ENCODE results near the gene SLC5A3. TPM values are rescaled to one million over a fixed set of nuclear protein-coding genes. Genes with fewer than 3 reads are reported as not detected.

SLC5A3 gene
- total RNA-seq, 1 donor: 38.4 TPM

DNA sequence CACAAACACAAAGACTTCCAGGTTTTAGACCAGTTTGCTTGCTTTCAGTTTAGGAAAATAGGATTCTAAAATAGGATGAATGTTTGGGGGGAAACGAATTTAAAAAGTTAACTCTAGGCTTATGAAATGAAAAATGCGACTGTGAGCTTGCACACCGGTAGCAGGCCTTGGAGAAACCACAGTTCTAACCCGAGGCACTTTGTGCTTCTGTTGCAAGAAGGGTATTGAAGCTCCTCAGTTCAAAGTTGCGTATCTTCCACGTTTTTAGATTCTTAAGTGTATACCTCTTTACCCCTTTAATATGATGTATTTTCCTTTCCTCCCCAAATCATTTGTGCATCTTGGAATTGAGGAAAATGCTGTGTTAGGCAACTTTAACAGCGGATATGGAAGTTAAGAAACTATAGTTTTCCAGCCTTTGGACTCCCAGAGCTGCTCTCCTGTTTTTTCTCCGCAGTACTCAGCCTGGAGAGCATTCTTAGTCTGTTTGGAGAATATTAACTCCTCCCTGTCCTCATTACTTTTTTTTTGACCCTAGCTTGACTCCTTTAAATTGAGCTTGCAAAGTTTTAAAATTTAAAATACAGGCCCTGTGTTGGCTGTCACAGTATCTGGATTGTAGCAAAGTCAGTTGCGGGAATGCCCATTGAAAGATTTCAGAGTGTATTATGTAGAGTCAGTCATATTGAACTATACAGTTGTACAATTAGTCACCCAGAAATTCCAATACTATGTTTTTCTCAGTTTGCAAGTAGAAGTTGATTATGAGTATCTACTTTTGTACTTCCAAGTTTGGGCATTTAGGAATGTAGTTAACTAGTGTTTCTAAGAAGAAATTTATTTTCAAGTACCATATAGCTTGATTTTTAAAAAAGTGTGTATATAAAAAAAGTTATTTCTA lies 2.6 kb downstream of the SLC5A3 start:
- Histone ChIP-seq H3K4me1 (ENCODE audit: insufficient read depth, low read length) (peaks cover 48% of the 10 kb centered on the region), H3K9me3 (ENCODE audit: low read depth, low read length) (no peaks in the 10 kb centered on the region), H3K4me2 (ENCODE audit: insufficient read depth, low read length) (peak overlapping the region; percentile 90), H2AFZ (ENCODE audit: low read length) (no peak overlapping the region), H3K4me3 (ENCODE audit: insufficient read depth, low read length) (peak overlapping the region; percentile 22), H3K27ac (ENCODE audit: low read depth, low read length) (no peak overlapping the region), H4K20me1 (ENCODE audit: insufficient read depth, low read length) (peaks cover 17% of the 10 kb centered on the region), H3K79me2 (ENCODE audit: insufficient read depth, low read length) (peaks cover 64% of the 10 kb centered on the region), H3K27me3 (ENCODE audit: insufficient read depth, low read length) (no peaks in the 10 kb centered on the region), H3K36me3 (ENCODE audit: insufficient read depth, low read length) (no peaks in the 10 kb centered on the region)
- TF ChIP-seq, protein P1, sequence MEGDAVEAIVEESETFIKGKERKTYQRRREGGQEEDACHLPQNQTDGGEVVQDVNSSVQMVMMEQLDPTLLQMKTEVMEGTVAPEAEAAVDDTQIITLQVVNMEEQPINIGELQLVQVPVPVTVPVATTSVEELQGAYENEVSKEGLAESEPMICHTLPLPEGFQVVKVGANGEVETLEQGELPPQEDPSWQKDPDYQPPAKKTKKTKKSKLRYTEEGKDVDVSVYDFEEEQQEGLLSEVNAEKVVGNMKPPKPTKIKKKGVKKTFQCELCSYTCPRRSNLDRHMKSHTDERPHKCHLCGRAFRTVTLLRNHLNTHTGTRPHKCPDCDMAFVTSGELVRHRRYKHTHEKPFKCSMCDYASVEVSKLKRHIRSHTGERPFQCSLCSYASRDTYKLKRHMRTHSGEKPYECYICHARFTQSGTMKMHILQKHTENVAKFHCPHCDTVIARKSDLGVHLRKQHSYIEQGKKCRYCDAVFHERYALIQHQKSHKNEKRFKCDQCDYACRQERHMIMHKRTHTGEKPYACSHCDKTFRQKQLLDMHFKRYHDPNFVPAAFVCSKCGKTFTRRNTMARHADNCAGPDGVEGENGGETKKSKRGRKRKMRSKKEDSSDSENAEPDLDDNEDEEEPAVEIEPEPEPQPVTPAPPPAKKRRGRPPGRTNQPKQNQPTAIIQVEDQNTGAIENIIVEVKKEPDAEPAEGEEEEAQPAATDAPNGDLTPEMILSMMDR (IDR thresholded peaks at IDR 0.05; ENCODE audit: extremely low read depth, low read depth, low read length): no peak
- DNase-seq (ENCODE audit: insufficient read length, low spot score, missing footprints): no peak

GRCh38 chr21:34076835-34077234 lies 3.5 kb downstream of the SLC5A3 start:
- no peaks in the 10 kb centered on the region for H3K9me3 ChIP-seq (ENCODE audit: low read depth, low read length)
- no peaks in the 10 kb centered on the region for H3K36me3 ChIP-seq (ENCODE audit: insufficient read depth, low read length)
- peaks cover 23% of the 10 kb centered on the region for H4K20me1 ChIP-seq (ENCODE audit: insufficient read depth, low read length)
- TF ChIP-seq, protein P1 (IDR thresholded peaks at IDR 0.05; ENCODE audit: extremely low read depth, low read depth, low read length): no peak
- H3K4me3 ChIP-seq (ENCODE audit: insufficient read depth, low read length): no peak overlapping the region
- H3K79me2 ChIP-seq (ENCODE audit: insufficient read depth, low read length): peaks cover 73% of the 10 kb centered on the region
- H2AFZ ChIP-seq (ENCODE audit: low read length): no peak overlapping the region
- H3K4me1 ChIP-seq (ENCODE audit: insufficient read depth, low read length): peaks cover 48% of the 10 kb centered on the region
- no peak for DNase-seq (ENCODE audit: insufficient read length, low spot score, missing footprints)
- H3K27me3 ChIP-seq (ENCODE audit: insufficient read depth, low read length): no peaks in the 10 kb centered on the region
- H3K4me2 ChIP-seq (ENCODE audit: insufficient read depth, low read length): no peak overlapping the region
- H3K27ac ChIP-seq (ENCODE audit: low read depth, low read length): no peak overlapping the region

DNA sequence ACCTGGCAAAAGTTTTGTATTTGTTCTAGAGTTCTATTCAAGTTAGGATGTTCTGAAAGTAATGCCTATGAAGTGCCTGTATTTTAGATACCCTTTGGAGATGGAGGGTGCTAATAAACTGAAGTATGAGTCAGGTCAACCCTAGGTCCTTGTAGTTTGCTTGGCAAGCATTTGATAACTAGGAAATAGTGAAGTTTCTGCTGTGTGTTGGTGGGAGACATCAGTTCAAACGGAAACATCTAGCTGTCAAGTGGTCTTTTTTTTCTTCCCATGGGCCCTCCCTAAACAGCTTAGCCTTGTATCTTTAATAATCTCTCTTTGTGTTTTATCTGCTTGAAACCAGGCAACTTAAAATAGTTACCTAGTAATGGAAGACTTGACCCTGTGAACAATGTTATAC lies 4.5 kb downstream of the SLC5A3 start:
- Histone ChIP-seq H3K27ac (ENCODE audit: low read depth, low read length) (no peak overlapping the region), H3K4me1 (ENCODE audit: insufficient read depth, low read length) (peaks cover 45% of the 10 kb centered on the region), H3K4me2 (ENCODE audit: insufficient read depth, low read length) (no peak overlapping the region), H3K9me3 (ENCODE audit: low read depth, low read length) (no peaks in the 10 kb centered on the region), H3K27me3 (ENCODE audit: insufficient read depth, low read length) (no peaks in the 10 kb centered on the region), H3K79me2 (ENCODE audit: insufficient read depth, low read length) (peaks cover 83% of the 10 kb centered on the region), H3K4me3 (ENCODE audit: insufficient read depth, low read length) (no peak overlapping the region), H2AFZ (ENCODE audit: low read length) (no peak overlapping the region), H3K36me3 (ENCODE audit: insufficient read depth, low read length) (peaks cover 3% of the 10 kb centered on the region), H4K20me1 (ENCODE audit: insufficient read depth, low read length) (peaks cover 23% of the 10 kb centered on the region)
- DNase-seq (ENCODE audit: insufficient read length, low spot score, missing footprints): no peak
- TF ChIP-seq, protein P1 (IDR thresholded peaks at IDR 0.05; ENCODE audit: extremely low read depth, low read depth, low read length): no peak

GRCh38 chr21:34078915-34079314 lies 5.5 kb downstream of the SLC5A3 start:
- DNase-seq (ENCODE audit: insufficient read length, low spot score, missing footprints): no peak
- Histone ChIP-seq H3K27me3 (ENCODE audit: insufficient read depth, low read length) (no peaks in the 10 kb centered on the region), H3K4me2 (ENCODE audit: insufficient read depth, low read length) (peak overlapping the region; percentile 6), H4K20me1 (ENCODE audit: insufficient read depth, low read length) (peaks cover 23% of the 10 kb centered on the region), H3K27ac (ENCODE audit: low read depth, low read length) (no peak overlapping the region), H3K4me3 (ENCODE audit: insufficient read depth, low read length) (no peak overlapping the region), H3K4me1 (ENCODE audit: insufficient read depth, low read length) (peaks cover 44% of the 10 kb centered on the region), H3K79me2 (ENCODE audit: insufficient read depth, low read length) (peaks cover 93% of the 10 kb centered on the region), H3K9me3 (ENCODE audit: low read depth, low read length) (no peaks in the 10 kb centered on the region), H3K36me3 (ENCODE audit: insufficient read depth, low read length) (peaks cover 13% of the 10 kb centered on the region), H2AFZ (ENCODE audit: low read length) (no peak overlapping the region)
- TF ChIP-seq, protein P1 (IDR thresholded peaks at IDR 0.05; ENCODE audit: extremely low read depth, low read depth, low read length): no peak
